Measurements from ENCODE around the gene DBH.
"Not testable (repeated sequence)": the region's sequence is repeated elsewhere in the genome, so short reads cannot be mapped to it uniquely, and the experiment has no call there.

DBH gene

GRCh38 chr9:133670466-133670865, 34.3 kb downstream of the DBH start:
- no peak for DNase-seq

GRCh38 chr9:133671371-133671770, 35.2 kb downstream of the DBH start:
- no peak for DNase-seq

- DNase-seq: no peak
These were observed 36.5 kb downstream of the DBH start for GRCh38 chr9:133672503-133673257.

GRCh38 chr9:133673258-133673655, 37.1 kb downstream of the DBH start:
- no peak for DNase-seq

- DNase-seq: no peak
These were observed 37.9 kb downstream of the DBH start for GRCh38 chr9:133674091-133674490.

GRCh38 chr9:133675796-133676195, 39.6 kb downstream of the DBH start:
- not testable (repeated sequence) for DNase-seq

GRCh38 chr9:133676450-133676849, 40.3 kb downstream of the DBH start:
- DNase-seq: no peak

- no peak for DNase-seq
These were observed 41.2 kb downstream of the DBH start for GRCh38 chr9:133677126-133678010.

- DNase-seq: no peak
These were observed 42.9 kb downstream of the DBH start for GRCh38 chr9:133679056-133679455.

GRCh38 chr9:133679466-133680061, 43.4 kb downstream of the DBH start:
- no peak for DNase-seq

- no peak for DNase-seq
These were observed 44.2 kb downstream of the DBH start for GRCh38 chr9:133680250-133680975.

- no peak for DNase-seq
These were observed 45.0 kb downstream of the DBH start for GRCh38 chr9:133680976-133681657.

- DNase-seq: no peak
These were observed 45.6 kb downstream of the DBH start for GRCh38 chr9:133681658-133682306.

- DNase-seq: no peak
These were observed 46.8 kb downstream of the DBH start for GRCh38 chr9:133682818-133683585.

GRCh38 chr9:133683586-133684120, 47.5 kb downstream of the DBH start:
- DNase-seq: peak; percentile 51

GRCh38 chr9:133684121-133684935, 48.2 kb downstream of the DBH start:
- DNase-seq: no peak

GRCh38 chr9:133684936-133685361, 48.8 kb downstream of the DBH start:
- no peak for DNase-seq

- DNase-seq: no peak
These were observed 49.8 kb downstream of the DBH start for GRCh38 chr9:133685653-133686609.
